OCI-LY3 (cell line): Measurements from ENCODE around the gene NYAP2.

ENCODE experiments used
- H2AFZ ChIP-seq: fragments of 200-600, 300-600 bp; shearing (Covaris generic); 2 replicates; pipeline ENCODE4 v1.6.0; 2014; ENCODE audit warnings: antibody characterized with exemption, low read depth, low read length
- H3K27ac ChIP-seq: fragments of 200-600, 300-600 bp; sonication (generic); 2 replicates; pipeline ENCODE4 v1.5.1; 2014; ENCODE audit warnings: mild to moderate bottlenecking, low read length, moderate library complexity, mixed read lengths
- H3K27me3 ChIP-seq: fragments of 200-600, 300-600 bp; sonication (generic); 2 replicates; pipeline ENCODE4 v1.6.1; 2014; ENCODE audit warnings: low read depth, low read length, mixed read lengths
- H3K36me3 ChIP-seq: fragments of 200-600, 300-600 bp; sonication (generic); replicated peaks from 2 replicates; pipeline ENCODE3; 2014; ENCODE audit warnings: low read depth, low read length, mixed read lengths
- H3K4me1 ChIP-seq: fragments of 300-600, 200-600 bp; sonication (generic); 2 replicates; pipeline ENCODE4 v1.6.1; 2014; ENCODE audit warnings: low read length, mixed read lengths
- H3K4me2 ChIP-seq: fragments of 200-600, 300-600 bp; sonication (generic); 2 replicates; pipeline ENCODE4 v1.6.1; 2014; ENCODE audit warnings: low read length, mixed read lengths
- H3K4me3 ChIP-seq: fragments of 300-600, 200-600 bp; sonication (generic); 2 replicates; pipeline ENCODE4 v1.5.1; 2014; ENCODE audit warnings: antibody characterized with exemption, mild to moderate bottlenecking, low read length, moderate library complexity
- H3K79me2 ChIP-seq: fragments of 300-600, 200-600 bp; shearing (Covaris generic); 2 replicates; pipeline ENCODE4 v1.6.1; 2014; ENCODE audit warnings: mild to moderate bottlenecking, low read length, mixed read lengths
- H3K9ac ChIP-seq: fragments of 300-600, 200-600 bp; shearing (Covaris generic); 2 replicates; pipeline ENCODE4 v1.6.0; 2014; ENCODE audit warnings: mild to moderate bottlenecking, low read length, moderate library complexity
- H3K9me3 ChIP-seq: fragments of 200-600, 300-600 bp; shearing (Covaris generic); 2 replicates; pipeline ENCODE4 v1.6.1; 2014; ENCODE audit warnings: low read length, mixed read lengths; ENCODE audit not compliant: insufficient read depth
- H4K20me1 ChIP-seq: fragments of 200-600, 300-600 bp; sonication (generic); 2 replicates; pipeline ENCODE4 v1.6.1; 2016; ENCODE audit warnings: low read length, mixed read lengths; ENCODE audit not compliant: insufficient read depth
- EZH2phosphoT487 ChIP-seq: fragments of 200-600 bp; shearing (Covaris generic); IDR thresholded peaks from 2 replicates; pipeline ENCODE4 v1.6.1; 2018; ENCODE audit warnings: antibody characterized with exemption, mixed run types, low read depth
- TF ChIP-seq, protein P1 (sequence below): fragments of 200-600, 300-600 bp; sonication (generic); IDR thresholded peaks from 2 replicates; pipeline ENCODE4 v1.5.1; 2014; ENCODE audit warnings: antibody characterized with exemption, low read length, low read depth

NYAP2 gene

GRCh38 chr2:225452677-225453076 is 53.2 kb downstream of the NYAP2 start:
- Histone ChIP-seq H3K4me3 (no peak overlapping the region), H3K27me3 (no peaks in the 10 kb centered on the region), H3K9ac (no peak overlapping the region), H3K4me1 (no peaks in the 10 kb centered on the region), H3K79me2 (no peaks in the 10 kb centered on the region), H3K36me3 (no peaks in the 10 kb centered on the region), H3K27ac (no peak overlapping the region), H3K9me3 (no peaks in the 10 kb centered on the region), H3K4me2 (no peak overlapping the region), H2AFZ (no peak overlapping the region), H4K20me1 (no peaks in the 10 kb centered on the region)
- no peak for TF ChIP-seq EZH2phosphoT487
- TF ChIP-seq, protein P1, sequence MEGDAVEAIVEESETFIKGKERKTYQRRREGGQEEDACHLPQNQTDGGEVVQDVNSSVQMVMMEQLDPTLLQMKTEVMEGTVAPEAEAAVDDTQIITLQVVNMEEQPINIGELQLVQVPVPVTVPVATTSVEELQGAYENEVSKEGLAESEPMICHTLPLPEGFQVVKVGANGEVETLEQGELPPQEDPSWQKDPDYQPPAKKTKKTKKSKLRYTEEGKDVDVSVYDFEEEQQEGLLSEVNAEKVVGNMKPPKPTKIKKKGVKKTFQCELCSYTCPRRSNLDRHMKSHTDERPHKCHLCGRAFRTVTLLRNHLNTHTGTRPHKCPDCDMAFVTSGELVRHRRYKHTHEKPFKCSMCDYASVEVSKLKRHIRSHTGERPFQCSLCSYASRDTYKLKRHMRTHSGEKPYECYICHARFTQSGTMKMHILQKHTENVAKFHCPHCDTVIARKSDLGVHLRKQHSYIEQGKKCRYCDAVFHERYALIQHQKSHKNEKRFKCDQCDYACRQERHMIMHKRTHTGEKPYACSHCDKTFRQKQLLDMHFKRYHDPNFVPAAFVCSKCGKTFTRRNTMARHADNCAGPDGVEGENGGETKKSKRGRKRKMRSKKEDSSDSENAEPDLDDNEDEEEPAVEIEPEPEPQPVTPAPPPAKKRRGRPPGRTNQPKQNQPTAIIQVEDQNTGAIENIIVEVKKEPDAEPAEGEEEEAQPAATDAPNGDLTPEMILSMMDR = no peak

DNA sequence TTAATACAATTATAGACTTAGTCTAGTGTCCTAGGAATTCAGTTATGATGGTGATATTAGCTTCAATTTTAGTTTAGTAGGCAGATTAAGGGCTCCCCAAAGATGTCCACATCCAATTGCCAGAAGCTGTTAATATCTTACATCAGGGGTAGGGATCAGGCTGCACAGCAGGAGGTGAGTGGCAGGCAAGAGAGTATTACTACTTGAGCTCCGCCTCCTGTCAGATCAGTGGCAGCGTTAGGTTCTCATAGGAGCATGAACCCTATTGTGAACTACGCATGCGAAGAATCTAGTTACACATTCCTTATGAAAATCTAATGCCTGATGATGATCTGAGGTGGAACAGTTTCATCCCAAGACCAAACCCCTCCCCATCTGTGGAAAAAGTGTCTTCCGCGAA is 54.9 kb downstream of the NYAP2 start:
- TF ChIP-seq EZH2phosphoT487 = no peak
- Histone ChIP-seq H3K36me3 (no peaks in the 10 kb centered on the region), H3K27ac (no peak overlapping the region), H3K9ac (no peak overlapping the region), H3K4me1 (peaks cover 10% of the 10 kb centered on the region), H2AFZ (no peak overlapping the region), H3K4me3 (no peak overlapping the region), H3K27me3 (no peaks in the 10 kb centered on the region), H3K9me3 (no peaks in the 10 kb centered on the region), H3K4me2 (no peak overlapping the region), H3K79me2 (no peaks in the 10 kb centered on the region), H4K20me1 (no peaks in the 10 kb centered on the region)

DNA sequence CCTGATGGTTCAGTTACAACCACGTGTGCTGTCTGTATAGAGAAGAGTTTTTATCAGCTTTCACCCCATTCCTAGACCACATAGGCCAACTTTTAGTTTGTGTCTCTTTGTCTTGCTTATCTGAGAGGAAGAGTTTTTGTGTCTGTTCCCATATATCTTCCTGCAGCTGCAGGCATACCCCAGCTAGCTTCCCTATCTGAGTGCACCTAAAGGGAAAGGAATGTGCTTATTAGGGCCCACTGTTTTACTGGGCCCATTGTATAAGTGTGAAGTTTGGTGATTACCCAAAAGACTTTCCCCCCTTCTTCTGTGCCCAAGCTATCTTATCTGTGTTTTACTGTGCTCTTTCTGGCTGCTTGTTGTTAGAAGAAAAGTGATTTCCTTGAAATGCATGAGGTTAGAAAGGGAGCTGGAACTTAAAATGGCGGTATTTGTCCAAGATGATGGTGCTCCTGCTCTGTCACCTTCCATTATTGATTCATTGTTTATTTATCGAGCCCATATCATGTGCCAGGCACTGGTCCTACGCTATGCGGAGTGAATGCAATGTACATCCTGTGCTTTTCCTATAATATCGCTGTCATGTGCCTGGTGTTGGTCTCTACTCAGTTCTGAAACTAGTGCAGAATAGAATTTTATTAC is 57.2 kb downstream of the NYAP2 start:
- no peaks in the 10 kb centered on the region for H3K79me2 ChIP-seq
- no peak overlapping the region for H3K4me3 ChIP-seq
- no peak overlapping the region for H3K4me2 ChIP-seq
- no peaks in the 10 kb centered on the region for H3K27me3 ChIP-seq
- no peak overlapping the region for H2AFZ ChIP-seq
- H3K4me1 ChIP-seq = peaks cover 10% of the 10 kb centered on the region
- no peaks in the 10 kb centered on the region for H3K36me3 ChIP-seq
- no peak overlapping the region for H3K27ac ChIP-seq
- H3K9me3 ChIP-seq = no peaks in the 10 kb centered on the region
- H3K9ac ChIP-seq = no peak overlapping the region
- no peak for TF ChIP-seq EZH2phosphoT487
- TF ChIP-seq, protein P1 = no peak
- H4K20me1 ChIP-seq = no peaks in the 10 kb centered on the region

- Histone ChIP-seq H4K20me1 (no peaks in the 10 kb centered on the region), H3K27me3 (no peaks in the 10 kb centered on the region), H2AFZ (no peak overlapping the region), H3K4me1 (peaks cover 10% of the 10 kb centered on the region), H3K9ac (no peak overlapping the region), H3K36me3 (no peaks in the 10 kb centered on the region), H3K4me3 (no peak overlapping the region), H3K79me2 (no peaks in the 10 kb centered on the region), H3K9me3 (no peaks in the 10 kb centered on the region), H3K4me2 (no peak overlapping the region), H3K27ac (no peak overlapping the region)
- TF ChIP-seq, protein P1 = no peak
- TF ChIP-seq EZH2phosphoT487 = no peak
Measured at GRCh38 chr2:225457482-225457881, 58.0 kb downstream of the NYAP2 start.
